Lower lobe of right lung (tissue), 2 donors: ENCODE data around the gene SLC9A8. TPM values are rescaled to one million over a fixed set of nuclear protein-coding genes. Genes with fewer than 3 reads are reported as not detected.

Source experiments
- ATAC-seq, 2 donors: fragments of 200-7000 bp; cut with Tn5 transposase; one replicate each; pipeline ENCODE4 v1.9.1; 2020 to 2022; ENCODE audit warnings: mild to moderate bottlenecking in 2 of 2, moderate library complexity in 2 of 2
- DNase-seq: peaks from one replicate; pipeline ENCODE4 v3.0.0-alpha.2; 2020
- H3K27ac ChIP-seq: fragments of 200-600 bp; one replicate; pipeline ENCODE4 v1.8.0; 2022
- H3K27me3 ChIP-seq: fragments of 200-600 bp; one replicate; pipeline ENCODE4 v1.8.0; 2022; ENCODE audit warnings: low read depth
- H3K36me3 ChIP-seq: fragments of 200-600 bp; one replicate; pipeline ENCODE4 v1.8.0; 2022; ENCODE audit warnings: mild to moderate bottlenecking
- H3K4me1 ChIP-seq: fragments of 200-600 bp; one replicate; pipeline ENCODE4 v1.8.0; 2022
- H3K4me3 ChIP-seq: fragments of 200-600 bp; one replicate; pipeline ENCODE4 v1.8.0; 2022; ENCODE audit warnings: mild to moderate bottlenecking
- H3K9me3 ChIP-seq: fragments of 200-600 bp; one replicate; pipeline ENCODE4 v1.8.0; 2022
- intact Hi-C: fragments of 100-400 bp; cut with DNase I; formaldehyde crosslinking; loops from one replicate; pipeline ENCODE4 v1.11.0; 2022
- total RNA-seq: library from RNA; stranded (reverse); fragmentation: NEBNext Ultra II Directional; extraction: Animal tissue kit (Norgen Biotek cat#: 25700); gene quantifications from one replicate; pipeline ENCODE4 v1.2.1, GENCODE V29; 2021
- TF ChIP-seq, protein P1 (sequence below): fragments of 200-600 bp; IDR thresholded peaks from one replicate; pipeline ENCODE4 v1.8.0; 2022; ENCODE audit warnings: antibody characterized with exemption, mild to moderate bottlenecking
- donor health status: DM: no; HTN: yes; CAD: no; lungs with severe emphysema.

SLC9A8 gene
- total RNA-seq, 1 donor from 2014 or later, result 17.7 TPM

DNA sequence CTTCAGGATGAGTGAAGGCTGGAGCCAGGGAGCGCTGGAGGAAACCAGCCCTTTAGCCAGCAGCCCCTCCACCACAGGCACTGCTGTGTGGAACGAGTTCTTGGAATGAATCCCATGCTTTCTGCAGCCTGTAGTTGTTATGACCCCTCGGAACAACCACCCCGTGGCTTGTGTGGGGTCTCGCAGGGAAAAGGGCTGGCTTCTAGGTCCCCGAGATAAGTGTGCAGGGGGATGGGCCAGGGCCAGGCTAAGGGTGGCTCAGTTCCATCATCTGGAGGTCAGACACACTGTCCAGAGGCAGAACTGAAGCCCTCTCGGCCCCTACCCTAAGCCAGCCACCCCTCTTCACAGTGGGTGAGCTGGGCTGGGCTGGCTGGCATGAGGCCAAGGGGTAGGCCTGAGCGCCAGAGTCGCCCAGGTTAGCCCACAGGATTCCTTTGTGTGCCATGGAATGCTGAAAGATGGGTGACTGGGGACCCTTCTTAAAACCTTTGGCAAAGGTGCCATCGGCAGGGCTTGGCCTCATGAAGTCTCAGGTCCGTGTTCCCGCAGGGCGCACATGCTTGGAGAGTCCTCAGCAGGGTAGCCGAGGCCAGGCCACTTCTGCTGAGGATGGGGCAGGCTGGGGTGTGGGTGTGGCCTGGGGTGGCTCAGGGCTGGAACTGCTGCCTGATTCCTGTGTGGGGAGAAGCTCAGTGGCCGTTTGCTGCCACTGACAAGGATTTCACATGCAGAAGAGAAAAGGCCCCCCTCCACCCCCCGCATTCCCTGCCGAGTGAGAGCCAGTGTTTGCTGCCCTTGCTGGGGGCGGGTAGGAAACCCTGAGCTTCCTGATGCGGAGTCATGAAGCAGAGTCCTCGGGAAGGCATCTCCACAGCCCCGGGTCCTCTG is 78.1 kb downstream of the SLC9A8 start:
- Histone ChIP-seq H3K27ac (no peak overlapping the region), H3K27me3 (no peaks in the 10 kb centered on the region), H3K9me3 (no peaks in the 10 kb centered on the region), H3K4me1 (peaks cover 82% of the 10 kb centered on the region), H3K36me3 (peaks cover 31% of the 10 kb centered on the region), H3K4me3 (no peak overlapping the region)
- ATAC-seq (peak; percentile 41 to 51), DNase-seq (peak; percentile 64)
- intact Hi-C loops, result no loop called here
- TF ChIP-seq, protein P1, sequence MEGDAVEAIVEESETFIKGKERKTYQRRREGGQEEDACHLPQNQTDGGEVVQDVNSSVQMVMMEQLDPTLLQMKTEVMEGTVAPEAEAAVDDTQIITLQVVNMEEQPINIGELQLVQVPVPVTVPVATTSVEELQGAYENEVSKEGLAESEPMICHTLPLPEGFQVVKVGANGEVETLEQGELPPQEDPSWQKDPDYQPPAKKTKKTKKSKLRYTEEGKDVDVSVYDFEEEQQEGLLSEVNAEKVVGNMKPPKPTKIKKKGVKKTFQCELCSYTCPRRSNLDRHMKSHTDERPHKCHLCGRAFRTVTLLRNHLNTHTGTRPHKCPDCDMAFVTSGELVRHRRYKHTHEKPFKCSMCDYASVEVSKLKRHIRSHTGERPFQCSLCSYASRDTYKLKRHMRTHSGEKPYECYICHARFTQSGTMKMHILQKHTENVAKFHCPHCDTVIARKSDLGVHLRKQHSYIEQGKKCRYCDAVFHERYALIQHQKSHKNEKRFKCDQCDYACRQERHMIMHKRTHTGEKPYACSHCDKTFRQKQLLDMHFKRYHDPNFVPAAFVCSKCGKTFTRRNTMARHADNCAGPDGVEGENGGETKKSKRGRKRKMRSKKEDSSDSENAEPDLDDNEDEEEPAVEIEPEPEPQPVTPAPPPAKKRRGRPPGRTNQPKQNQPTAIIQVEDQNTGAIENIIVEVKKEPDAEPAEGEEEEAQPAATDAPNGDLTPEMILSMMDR, result no peak

DNA sequence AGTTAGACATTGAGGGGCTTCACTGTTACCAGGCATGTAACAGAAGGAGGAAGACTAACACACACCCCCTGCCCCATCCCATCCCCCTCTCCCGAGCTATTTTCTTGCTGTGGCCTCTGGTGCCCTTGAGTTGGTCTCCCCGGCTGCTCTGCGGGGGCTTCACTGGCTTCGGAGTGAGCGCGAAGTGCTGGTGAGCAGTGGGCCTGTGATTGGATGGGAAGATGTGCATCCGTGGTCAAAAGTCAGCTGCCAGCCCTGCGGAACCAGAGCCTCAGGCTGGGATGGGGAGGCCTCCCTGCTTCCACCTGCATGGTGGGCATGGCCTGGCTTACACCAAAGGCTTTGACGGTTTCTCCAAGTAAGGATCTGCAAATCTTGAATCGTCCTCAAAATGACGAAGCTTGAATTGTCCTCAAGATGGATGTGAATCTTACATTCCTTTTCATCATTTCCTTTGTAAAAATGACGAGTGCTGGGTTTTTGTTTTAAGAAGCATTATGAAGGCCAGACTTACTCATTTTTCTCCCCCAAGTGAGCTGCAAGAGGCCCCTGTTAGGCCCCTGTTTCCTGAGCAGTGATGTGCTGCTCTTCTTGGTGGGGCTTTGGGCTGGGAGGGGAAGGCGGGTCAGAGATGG is 79.0 kb downstream of the SLC9A8 start:
- intact Hi-C loops, result no loop called here
- no peak overlapping the region for H3K27ac ChIP-seq
- no peak for ATAC-seq
- TF ChIP-seq, protein P1, result no peak
- H3K36me3 ChIP-seq, result peaks cover 22% of the 10 kb centered on the region
- no peaks in the 10 kb centered on the region for H3K27me3 ChIP-seq
- H3K9me3 ChIP-seq, result no peaks in the 10 kb centered on the region
- H3K4me3 ChIP-seq, result no peak overlapping the region
- H3K4me1 ChIP-seq, result peaks cover 80% of the 10 kb centered on the region
- no peak for DNase-seq

DNA sequence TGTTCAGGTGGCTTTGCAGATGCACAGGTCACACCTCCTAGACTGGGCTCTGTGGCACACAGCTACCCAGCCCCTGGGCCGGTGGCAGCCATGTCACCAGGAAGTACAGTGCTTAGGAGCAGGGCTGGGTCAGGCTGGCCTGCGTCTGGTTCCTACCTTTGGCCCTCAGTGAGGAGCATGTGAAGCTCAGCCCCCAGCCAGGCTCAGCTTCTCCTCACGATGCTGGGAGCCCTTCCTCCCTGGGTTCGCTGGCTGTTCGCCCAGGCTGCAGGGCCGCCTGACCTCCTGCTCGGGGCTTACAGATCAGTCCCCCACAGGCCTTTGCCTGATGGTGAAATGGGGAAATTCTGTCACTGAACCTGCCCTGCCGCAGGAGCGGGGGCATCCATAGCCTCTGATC is 79.6 kb downstream of the SLC9A8 start:
- intact Hi-C loops, result no loop called here
- no peak overlapping the region for H3K4me3 ChIP-seq
- H3K27ac ChIP-seq, result no peak overlapping the region
- H3K36me3 ChIP-seq, result peaks cover 16% of the 10 kb centered on the region
- ATAC-seq (no peak), DNase-seq (no peak)
- peaks cover 73% of the 10 kb centered on the region for H3K4me1 ChIP-seq
- H3K27me3 ChIP-seq, result no peaks in the 10 kb centered on the region
- H3K9me3 ChIP-seq, result no peaks in the 10 kb centered on the region
- TF ChIP-seq, protein P1, result no peak

DNA sequence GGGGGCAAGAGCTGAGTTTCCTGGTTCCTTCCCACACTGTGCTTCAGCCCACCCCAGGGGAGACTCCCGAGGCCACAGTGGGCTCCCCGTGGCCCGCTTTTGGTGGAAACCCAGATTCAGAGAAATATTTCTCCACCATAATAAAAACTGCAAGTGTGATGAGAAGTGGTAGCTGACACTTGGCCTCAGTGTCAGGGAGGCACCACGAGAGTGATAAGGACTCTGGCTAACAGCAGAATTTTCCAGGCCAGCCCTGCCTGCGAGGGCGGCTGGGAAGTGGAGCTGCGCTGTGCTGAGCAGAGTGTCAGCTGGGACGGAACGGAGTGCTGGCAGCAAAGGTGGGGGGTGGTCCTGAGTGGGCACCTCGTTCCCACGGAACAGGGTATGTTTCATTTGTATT is 80.2 kb downstream of the SLC9A8 start:
- peaks cover 12% of the 10 kb centered on the region for H3K36me3 ChIP-seq
- TF ChIP-seq, protein P1, result no peak
- peaks cover 68% of the 10 kb centered on the region for H3K4me1 ChIP-seq
- DNase-seq (peak; percentile 32), ATAC-seq (no peak)
- no peaks in the 10 kb centered on the region for H3K27me3 ChIP-seq
- H3K9me3 ChIP-seq, result no peaks in the 10 kb centered on the region
- no peak overlapping the region for H3K27ac ChIP-seq
- intact Hi-C loops, result no loop called here
- no peak overlapping the region for H3K4me3 ChIP-seq

DNA sequence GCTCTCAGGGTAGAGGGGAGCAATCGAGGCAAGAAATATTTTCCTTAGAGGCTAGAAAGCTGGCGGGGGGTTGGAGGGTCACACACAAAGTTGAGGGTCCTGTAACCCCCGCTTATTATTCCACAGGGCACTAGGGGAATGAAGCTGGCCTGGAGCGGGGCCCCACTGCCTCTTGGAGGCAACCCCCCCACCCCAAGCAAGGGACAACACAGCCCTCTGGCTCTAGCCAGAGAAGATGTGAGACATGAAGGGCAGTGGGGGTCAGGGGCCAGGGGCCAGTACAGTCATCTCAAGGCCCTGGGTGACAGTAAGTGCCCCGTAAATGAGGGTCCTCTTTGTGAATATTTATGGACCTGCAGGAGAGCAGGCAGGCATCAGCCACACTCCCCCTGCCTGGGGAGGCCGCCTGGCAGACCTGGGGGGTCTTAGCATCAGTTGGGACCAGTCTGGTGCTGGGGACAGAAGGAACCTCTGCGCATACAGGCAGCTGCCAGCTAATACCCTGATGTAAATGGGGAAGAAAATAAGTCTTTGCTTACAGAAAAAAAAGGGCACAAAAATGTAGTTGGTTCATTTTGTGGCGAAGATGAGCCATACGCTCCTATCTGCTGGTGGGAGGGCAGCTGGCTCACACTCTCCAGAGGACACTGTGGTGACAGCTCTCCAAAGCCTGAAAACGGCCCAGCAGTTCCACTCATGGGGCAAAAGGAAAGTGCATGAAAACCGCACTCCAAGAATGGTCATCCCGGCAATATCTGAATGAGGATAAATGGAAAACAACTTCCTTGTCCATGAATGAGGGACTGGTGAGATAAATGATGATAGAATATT is 80.8 kb downstream of the SLC9A8 start:
- DNase-seq (no peak), ATAC-seq (no peak)
- H3K4me3 ChIP-seq, result peak overlapping the region; percentile 7
- intact Hi-C loops, result no loop called here
- H3K27me3 ChIP-seq, result no peaks in the 10 kb centered on the region
- peaks cover 5% of the 10 kb centered on the region for H3K36me3 ChIP-seq
- peaks cover 61% of the 10 kb centered on the region for H3K4me1 ChIP-seq
- TF ChIP-seq, protein P1, result no peak
- peak overlapping the region; percentile 33 for H3K27ac ChIP-seq
- no peaks in the 10 kb centered on the region for H3K9me3 ChIP-seq
